SK-N-DZ (cell line): ENCODE measurements around the gene ERMARD.
"Not testable (repeated sequence)": the region's sequence is repeated elsewhere in the genome, so short reads cannot be mapped to it uniquely, and the experiment has no call there.

Experiments used
- DNase-seq: peaks from one replicate; pipeline ENCODE4 v3.0.0-alpha.2; 2015; ENCODE audit warnings: low spot score

Gene ERMARD

DNA sequence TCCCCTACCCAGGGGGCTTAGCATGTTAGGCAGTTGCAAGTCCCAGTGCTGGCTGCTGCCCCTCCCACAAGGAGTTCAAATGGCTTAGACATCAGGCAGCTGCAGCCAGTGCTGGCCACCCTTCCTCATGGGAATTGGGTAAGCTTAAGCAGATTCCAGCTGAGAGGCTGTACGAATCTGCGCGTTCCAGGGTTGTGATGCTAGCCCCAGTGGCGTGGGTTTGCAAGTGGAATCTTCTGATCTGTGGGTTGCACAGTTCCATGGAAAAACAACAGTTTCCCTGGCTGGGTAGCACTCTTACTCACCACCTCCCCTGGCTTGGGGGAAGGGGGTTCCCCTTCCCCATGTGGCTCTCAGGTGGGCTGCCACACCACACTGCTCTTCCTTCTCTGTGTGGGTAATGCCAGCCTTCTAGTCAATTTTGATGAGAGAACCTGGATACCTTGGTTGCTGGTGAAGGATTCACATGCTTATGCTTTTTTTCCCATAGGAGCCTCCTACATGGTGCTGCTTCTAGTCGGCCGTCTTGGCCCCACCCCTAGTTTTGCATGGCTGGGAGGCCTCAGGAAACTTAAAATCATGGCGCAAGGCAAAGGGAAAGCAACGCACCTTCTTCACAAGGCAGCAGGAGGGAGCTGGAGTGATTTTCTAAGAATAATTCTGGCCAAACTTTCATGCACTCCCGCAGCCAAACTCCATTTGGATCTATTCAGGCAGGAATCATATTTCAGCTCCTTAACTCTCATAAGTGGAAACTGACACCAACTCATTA is 13.0 kb upstream of the ERMARD start:
- DNase-seq: peak; percentile 52

DNA sequence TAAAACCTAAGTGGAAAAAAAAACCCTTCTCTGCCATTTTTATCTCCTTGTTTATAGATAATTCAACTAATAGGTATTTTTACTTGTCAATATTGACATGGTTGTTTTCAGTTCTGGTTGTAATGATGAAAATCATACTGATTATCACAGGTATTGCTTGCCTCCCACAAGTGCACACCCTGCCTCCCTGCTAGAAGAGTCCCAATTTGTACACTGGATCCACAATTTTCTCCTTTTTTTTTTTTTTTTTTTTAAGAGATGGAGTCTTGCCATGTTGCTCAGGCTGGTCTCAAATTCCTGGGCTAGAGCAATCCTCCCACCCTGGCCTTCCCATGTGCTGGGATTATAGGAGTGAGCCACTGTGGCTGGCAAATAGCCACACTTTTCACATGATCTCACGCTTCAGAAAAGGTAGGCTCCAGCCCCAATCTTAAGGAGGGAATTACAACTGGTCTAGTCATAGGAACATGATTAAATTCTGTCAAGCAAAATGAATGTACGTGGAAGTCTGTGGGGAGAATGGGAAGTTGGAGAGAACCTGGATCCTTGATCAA is 12.4 kb upstream of the ERMARD start:
- no peak for DNase-seq

DNA sequence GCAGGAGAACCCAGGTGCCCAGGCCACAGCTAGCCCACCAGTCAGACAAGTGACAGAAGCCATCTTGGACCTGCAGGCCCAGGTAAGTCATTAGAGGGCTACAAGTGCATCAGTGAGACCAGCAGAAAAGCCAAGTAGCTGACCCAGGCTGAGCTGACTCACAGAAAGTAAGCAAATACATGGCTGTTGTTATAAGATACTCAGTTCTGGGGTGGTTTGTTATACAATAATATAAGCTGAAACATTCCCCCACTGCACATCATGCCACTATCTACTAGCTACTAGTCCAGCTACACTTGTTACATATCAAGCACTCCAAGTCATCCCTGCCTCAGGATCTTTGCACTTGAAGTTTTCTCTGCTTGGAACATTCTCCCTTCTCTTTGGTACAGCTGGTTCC is 10.1 kb upstream of the ERMARD start:
- DNase-seq: no peak

DNA sequence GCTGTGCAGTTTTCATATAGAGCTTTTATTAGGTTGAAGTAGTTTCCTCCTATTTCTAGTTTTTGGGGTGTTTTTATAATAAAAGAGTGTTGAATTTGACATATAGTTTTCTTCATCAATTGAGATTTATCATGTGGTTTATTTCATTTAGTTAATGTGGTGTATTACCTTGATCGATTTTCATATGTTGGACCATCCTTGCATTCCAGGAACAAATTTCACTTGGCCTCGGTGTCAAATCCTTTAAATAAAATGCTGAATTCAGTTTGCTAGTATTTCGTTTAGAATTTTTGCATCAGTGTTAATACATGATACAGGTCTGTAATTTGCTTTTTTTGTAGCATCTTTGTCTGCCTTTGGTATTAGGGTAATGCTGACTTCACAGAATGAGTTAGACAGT is 6.0 kb upstream of the ERMARD start:
- no peak for DNase-seq

DNA sequence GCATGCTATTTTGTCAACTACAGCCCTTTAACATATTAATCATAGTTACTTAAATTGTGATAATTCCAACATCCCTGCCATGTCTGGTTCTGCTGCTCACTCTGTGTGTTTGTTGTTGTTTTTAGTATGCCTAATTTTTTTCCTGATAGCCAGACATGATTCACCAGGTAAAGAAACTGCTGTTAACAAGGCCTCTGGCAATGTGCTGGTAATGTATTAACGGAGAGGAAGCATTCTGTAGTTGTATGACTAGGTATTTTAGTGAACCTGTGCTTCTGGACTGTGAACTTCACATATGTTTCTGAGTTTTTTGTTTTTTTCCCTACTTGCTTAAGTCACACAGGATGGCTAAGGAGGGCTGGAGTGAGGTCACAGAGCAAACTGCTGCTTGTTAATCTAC is 4.9 kb upstream of the ERMARD start:
- no peak for DNase-seq

DNA sequence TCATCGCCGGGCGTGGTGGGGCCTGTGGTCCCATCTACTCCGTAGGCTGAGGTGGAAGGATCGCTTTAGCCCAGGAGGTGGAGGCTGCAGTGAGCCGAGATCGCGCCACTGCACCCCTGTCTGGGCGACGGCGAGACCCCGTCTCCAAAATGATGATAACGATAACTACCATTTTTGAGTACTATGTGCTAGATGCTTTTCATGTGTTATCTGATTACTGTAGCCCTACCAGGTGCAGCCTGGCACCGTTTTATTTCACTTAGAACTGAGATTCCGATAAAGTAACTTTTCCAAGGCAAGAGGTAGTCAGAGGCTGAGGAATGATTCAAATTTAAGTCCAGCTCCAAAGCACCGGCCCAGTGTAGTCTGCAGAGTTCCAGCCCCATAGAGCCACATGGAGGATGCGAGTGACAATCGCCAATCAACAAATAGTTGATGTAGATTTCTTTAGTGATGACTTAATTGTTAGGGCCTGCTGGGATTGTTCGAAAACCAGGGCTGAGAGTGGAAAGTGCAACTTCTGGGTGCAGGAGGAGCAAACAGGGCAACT is 727 bp downstream of the ERMARD start:
- no peak for DNase-seq

DNA sequence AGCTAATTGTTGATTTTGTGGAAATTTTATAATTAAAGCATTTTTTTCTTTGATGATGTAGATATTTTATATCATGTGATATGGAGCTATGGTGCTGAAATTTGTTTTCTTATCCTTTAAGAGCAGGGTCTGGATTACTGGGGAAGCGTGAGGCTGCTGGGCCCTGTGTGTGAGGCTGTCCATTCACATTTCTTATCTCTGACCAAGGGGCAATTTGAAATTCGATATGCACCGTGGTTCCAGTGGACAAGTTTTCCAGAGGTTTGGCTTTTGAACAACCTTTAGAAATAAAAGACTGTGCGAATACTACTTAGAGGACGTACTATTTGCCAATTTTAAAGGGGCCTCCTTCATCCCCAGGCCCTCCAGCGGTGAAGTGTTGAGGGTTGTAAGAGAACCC is 3.7 kb downstream of the ERMARD start:
- DNase-seq: no peak

DNA sequence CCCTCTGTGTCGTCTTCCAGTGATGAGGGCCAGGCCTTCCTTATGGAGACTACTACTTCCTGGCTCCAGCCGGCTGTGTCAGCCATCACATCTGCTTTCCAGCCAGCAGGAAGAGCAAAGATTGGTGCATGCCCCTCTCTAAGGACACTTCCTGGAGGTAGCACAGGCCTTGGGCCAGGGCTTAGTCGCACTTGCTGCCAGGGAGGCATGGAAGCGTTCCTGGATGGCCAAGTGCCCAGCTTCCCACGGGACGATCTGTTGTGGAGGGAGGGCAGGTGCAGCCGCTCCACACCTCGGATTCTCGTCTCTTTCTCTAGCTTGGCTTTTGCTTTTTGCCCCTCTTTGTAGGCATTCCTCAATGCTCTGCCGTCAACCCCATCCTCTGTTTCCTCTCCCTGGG is 11.9 kb downstream of the ERMARD start:
- DNase-seq: no peak

DNA sequence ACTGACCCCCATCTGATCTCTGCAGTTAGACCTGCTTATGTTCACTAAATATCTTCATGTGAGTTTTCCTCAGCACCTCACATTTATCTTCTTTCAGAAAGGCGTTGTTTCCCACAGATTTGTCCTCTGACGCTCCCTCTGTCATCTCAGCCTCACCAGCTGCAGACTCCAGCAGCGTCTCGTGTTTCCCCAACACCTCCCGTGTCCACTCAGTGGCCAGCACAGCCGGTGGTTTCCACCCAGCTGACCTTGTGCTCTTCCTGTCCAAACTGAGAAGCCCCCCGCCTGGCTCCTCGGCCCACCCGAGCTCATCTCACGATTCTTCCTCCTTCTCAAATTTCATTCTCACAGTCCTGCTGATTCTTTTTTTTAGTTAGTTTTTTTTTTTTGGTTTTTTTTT is 12.5 kb downstream of the ERMARD start:
- no peak for DNase-seq

DNA sequence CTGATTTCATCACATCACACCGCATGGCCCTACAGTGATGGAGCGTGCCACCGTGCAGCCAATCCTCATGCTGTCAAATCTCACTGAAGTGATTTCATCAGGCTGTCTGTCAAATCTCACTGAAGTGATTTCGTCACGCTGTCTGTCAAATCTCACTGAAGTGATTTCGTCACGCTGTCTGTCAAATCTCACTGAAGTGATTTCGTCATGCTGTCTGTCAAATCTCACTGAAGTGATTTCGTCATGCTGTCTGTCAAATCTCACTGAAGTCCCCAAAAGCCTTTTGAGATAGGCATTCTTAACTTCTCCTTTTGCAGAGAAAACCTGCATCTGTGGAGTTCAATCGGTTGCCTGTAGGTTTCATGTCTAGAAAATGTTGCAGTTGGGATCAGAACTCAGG is 14.4 kb downstream of the ERMARD start:
- DNase-seq: not testable (repeated sequence)

DNA sequence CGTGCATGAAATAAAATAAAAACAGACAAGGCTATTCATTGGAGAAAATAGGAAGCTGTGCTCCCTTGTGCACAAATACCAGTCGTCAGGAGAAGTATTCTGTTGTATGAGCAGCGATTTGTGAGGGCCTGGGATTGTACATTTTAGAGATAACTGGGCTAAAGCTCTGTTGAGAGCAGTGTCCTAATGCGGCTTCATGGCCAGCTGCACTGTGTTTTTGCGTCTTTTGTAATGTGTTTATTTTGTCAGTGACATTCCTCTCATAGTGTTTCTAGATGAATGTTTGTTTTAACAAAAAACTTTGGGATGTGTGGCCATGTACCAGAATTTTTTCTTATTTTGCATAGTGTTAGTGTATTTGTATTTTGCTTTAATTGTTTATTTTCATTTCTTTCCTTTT is 14.8 kb downstream of the ERMARD start:
- no peak for DNase-seq

DNA sequence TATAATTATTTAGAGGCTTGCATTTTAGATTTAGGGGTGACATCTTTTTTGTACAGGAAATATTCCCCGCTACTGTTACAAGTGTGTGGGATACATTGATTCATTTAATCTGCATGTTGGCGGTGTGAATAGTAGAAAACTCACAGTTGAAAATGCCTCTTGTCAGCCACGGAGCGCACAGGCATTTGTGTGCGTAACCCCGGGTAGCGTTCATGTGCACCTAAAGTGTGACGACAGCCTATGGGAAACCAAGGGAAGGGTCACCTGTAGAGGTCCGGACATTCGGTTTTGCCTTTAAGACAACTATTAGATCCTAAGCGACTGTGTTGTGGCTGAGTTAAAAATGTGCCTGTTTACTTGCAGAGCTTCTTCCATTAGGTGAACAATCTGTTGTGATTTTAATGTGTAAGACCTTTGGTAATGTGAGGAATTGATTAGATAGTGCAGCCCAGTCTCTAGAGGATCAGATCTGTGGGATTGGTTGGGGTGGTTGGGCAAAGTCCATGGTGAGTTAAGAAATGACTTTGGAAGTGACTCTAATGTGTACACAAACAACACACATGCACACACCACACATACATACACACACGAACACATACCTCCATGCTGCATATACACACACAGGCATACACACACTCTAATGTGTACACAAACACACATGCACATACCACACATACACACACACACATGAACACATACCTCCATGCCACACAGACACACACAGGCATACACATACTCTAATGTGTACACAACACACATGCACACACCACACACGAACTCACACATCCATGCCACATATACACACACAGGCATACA is 15.7 kb downstream of the ERMARD start:
- no peak for DNase-seq

DNA sequence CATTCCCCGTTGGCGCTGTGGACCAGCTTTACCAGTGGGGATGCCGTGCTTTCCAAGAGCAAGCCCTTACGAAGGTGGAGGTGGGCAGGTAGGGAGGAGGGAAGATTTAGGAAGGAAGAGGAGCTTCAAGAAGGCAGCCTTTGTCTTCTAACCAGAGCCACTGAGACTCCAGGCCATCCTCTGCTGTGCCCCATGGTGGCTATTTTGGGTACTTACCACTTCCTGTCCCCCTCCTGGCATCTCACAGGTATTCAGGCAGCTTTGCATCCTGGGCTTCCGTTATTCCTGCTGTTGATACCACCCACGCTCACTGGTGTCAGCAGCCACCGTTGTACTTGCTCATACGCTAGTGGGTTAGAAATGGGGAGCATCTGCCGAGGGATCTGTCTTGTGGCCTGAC is 22.9 kb downstream of the ERMARD start:
- DNase-seq: no peak

DNA sequence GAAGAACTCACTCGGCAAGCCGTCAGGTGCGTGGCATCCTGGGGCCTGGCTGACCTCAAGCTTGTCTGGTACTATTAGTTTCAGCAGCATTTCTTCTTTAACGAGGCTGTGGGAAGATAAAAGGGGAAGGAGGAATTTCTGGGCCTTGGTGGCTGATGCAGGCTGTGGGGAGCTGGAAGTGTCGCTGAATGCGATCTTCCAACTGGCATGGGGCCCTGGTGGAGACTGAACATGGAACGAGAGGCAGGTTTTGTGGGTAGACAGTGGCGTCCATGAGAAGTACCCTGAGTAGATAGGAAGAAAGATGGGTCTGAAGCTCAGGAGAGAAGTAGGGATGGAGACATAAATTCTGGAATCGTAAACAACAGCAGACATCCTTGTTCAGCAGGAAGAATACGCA is 23.9 kb downstream of the ERMARD start:
- no peak for DNase-seq

DNA sequence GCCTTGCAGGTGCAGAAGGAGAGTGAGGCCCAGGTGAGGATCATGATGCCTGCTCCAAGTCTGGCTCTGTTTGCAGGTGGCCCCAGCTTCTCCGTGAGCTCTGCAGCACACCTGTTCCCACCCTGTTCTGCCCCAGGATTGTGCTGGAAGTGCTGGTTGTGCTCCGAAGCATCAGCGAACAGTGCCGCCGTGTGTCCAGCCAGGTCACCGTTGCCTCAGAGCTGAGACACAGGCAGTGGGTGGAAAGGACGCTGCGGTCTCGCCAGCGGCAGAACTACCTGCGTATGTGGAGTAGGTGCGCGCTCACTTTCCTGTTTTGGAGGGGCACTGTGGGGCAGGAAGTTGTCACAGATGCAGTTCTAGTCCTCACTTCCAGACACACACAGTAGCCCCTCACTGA is 25.0 kb downstream of the ERMARD start:
- no peak for DNase-seq

DNA sequence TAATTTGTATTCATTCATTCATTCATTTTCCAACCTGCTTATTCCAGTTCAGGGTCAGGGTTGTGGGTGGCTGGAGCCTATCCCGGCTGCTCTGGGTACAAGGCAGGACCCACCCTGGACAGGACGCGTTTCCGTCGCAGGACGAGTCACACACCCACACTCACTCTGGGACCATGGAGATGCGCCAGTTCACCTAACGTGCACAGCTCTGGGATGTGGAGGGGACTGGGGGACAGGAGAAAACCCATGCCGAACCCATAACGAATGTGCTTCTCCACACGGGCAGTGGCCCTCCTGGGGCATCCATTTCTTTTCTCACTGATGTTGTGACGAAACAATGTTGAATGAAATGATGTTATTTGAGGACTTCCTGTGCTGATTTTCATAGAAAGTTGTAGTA is 26.5 kb downstream of the ERMARD start:
- DNase-seq: no peak

DNA sequence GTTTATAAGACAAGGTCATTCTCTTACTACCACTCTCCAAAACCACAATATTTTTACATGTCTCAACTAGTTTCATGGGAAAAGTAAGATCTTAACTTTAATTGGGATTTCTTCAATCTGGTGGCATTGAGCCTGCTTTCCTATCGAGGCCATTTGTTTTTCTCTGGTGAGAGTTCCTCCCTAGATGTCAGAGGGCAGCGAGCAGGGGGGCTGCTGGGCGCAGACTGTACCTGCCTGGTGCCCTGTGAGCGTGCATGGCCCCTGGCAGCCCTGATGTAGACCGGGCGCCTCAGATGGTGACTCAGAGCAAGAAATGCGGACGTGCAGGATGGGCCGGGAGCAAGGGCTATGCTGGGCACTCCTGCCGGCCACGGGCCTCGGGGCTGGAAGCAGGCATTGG is 27.2 kb downstream of the ERMARD start:
- no peak for DNase-seq

DNA sequence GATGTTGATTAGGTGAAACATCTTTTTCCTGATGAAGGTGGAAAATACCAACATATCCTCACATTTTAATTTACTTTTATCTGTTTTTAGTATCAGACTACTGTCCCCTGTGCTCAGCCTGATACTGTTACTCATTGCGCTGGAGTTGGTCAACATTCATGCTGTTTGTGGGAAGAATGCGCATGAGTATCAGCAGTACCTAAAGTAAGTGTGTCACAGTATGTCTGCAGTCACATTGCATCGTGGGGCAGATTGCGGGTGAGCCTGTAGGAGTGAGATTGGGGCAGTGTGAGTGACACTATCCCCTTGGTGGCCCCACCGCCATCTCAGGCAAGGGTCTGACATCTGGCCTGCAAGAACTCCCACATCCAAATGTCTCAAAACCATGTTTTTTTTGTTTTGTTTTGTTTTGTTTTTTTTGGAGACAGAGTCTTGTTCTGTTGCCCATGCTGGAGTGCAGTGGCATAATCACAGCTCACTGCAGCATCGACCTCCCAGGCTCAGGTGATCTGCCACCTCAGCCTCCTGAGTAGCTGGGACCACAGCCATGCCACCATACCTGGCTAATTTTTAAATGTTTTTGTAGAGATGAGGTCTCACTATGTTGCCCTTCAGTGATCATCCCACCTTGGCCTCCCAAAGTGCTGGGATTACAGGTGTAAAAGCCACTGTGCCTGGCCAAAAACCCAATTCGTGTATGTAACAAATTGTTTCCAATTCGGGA is 27.8 kb downstream of the ERMARD start:
- DNase-seq: no peak

DNA sequence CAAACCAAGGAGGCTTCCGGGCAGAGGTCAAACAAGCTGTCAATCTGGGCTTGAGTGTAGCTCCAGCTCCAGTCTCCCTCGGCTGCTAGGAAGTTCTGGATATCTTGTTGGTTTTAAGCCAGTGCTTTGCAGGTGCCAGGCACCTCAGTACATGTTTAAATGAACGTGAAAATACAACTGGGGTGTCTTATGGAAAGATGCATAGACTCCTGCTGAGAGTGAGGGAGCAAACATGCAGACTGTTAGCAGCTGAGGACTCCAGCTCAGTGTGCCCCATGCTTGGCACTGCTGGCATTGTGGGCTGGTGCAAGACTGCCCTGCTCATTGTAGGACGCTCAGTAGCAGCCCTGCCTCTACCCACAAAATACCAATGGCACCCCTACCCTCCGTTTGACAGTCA is 28.5 kb downstream of the ERMARD start:
- DNase-seq: no peak

DNA sequence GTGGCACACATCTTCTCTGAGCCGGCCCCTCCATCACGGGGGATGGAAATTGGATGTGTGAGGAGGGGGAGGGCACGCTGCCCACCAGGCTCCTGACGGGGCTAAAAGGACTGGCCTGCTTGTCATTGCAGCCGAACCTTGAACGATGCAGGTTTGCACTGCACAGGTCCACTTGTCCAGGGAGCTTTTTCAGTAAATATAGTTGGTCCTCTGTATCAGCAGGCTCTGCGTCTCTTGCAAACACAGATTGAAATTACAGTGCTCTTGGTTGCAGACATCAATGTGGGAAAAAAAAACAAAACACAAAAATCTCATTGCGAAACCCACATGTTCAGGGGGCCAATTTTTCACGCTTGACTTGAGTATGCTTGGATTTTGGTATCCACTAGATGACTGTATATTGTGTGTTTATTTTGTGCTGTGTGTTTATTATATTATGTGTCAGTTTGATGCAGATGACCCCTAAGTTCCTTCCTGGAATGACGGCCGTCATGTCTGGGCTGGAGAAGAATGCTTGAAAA is 29.2 kb downstream of the ERMARD start:
- no peak for DNase-seq

DNA sequence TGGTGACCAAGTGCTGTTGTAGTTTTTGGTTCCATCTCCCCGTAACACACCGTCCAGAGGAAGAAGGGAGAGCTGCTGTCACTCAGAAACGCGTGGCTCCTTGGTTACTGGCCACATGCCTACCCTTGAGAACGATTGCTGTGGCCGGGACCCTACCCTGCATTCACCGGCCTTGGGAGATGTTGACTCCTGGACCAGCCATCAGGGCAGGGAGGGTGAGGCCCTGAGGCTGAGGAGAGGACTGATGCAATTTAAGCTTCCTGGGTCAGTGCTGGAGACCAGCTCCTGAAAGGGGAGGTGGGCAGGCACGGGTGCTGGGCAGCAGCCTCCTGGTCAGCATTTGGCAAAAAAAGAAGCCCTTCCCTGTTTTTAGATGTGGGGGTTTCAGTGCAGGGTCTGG is 31.5 kb downstream of the ERMARD start:
- DNase-seq: no peak

DNA sequence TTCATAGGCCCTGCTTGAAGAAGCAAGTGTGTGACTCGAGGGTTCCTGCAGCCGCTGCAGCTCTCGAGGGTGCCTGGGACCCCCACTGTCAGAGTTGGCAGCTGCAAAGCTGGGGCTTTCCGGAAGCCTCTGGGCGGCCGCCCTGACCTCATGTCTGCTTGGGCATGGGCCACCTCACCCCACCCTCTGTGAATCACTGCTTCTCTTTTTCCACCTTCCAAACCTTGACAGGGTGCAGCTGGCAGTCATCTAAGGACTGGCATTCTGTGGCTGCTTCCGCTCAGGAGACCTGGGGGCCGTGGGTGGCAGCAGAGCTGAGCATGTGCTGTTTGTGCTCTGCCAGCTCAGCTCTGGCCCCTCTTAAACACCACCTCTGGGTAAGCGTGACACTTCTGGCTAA is 32.0 kb downstream of the ERMARD start:
- no peak for DNase-seq
